Esophagus muscularis mucosa (tissue), 4 donors: Measurements from ENCODE around the gene ABCB8. TPM values are rescaled to one million over a fixed set of nuclear protein-coding genes. Genes with fewer than 3 reads are reported as not detected.

ENCODE experiments used
- DNase-seq: peaks from one replicate; pipeline ENCODE4 v3.0.0-alpha.2; 2017; ENCODE audit errors: extremely low spot score
- H3K27ac ChIP-seq, 4 donors: fragments of 200-600 bp; sonication (generic); replicated peaks in 1 of 4; 1 replicate in 3 of 4; 2 replicates in 1 of 4; pipeline ENCODE4 v1.5.1; 2016 to 2019; ENCODE audit warnings: mild to moderate bottlenecking in 1 of 4
- H3K27me3 ChIP-seq, 4 donors: fragments of 200-600 bp; sonication (generic); one replicate each; pipeline versions ENCODE4 v1.5.1 to v1.6.0; 2016 to 2019
- H3K36me3 ChIP-seq, 4 donors: fragments of 200-600 bp; sonication (generic); one replicate each; pipeline ENCODE4 v1.5.1; 2016 to 2019
- H3K4me1 ChIP-seq, 4 donors: fragments of 200-600 bp; sonication (generic); one replicate each; pipeline ENCODE4 v1.5.1; 2016 to 2019
- H3K4me3 ChIP-seq, 4 donors: fragments of 200-600 bp; sonication (generic); 1 replicate in 2 of 4; 2 replicates in 2 of 4; pipeline ENCODE4 v1.5.1; 2016 to 2019; ENCODE audit warnings: mild to moderate bottlenecking in 4 of 4, moderate library complexity in 1 of 4
- H3K9me3 ChIP-seq, 4 donors: fragments of 200-600 bp; sonication (generic); 1 replicate in 3 of 4; 2 replicates in 1 of 4; pipeline ENCODE4 v1.5.1; 2016 to 2019
- EP300 ChIP-seq: sonication (generic); formaldehyde crosslinking; IDR thresholded peaks from one replicate; pipeline ENCODE4 v1.6.1; 2017; ENCODE audit warnings: antibody characterized with exemption
- POLR2A ChIP-seq: fragments of 450-650 bp; IDR thresholded peaks from one replicate; pipeline ENCODE4 v1.6.1; 2017; ENCODE audit warnings: antibody characterized with exemption, moderate library complexity, mild to moderate bottlenecking, low read depth
- POLR2AphosphoS5 ChIP-seq, 2 donors: sonication (generic); formaldehyde crosslinking; IDR thresholded peaks; one replicate each; pipeline ENCODE4 v1.6.1; 2017; ENCODE audit warnings: antibody characterized with exemption in 2 of 2
- WGBS: methylation state at CpG from one replicate; pipeline ENCODE4 v1.1.5; 2018; 5-methylcytosine and 5-hydroxymethylcytosine counted together
- intact Hi-C: fragments of 100-400 bp; cut with DNase I; formaldehyde crosslinking; loops from one replicate; pipeline ENCODE4 v1.15.1; 2023
- total RNA-seq, 4 donors: library from RNA; depleted of rRNA; stranded (reverse); fragments of >200 nt; gene quantifications; one replicate each; pipeline versions ENCODE4 v1.1.0 to v1.2.1, GENCODE V29; 2016
- TF ChIP-seq, protein P1 (sequence below), 3 experiments: fragments of 200-600 bp in 2 of 3; fragments of 450-650 bp in 1 of 3; sonication (generic) in 2 of 3; IDR thresholded peaks; one replicate each; pipeline ENCODE4 v1.5.1; 2017 to 2019; ENCODE audit warnings: antibody characterized with exemption in 3 of 3, mild to moderate bottlenecking in 2 of 3, moderate library complexity in 1 of 3

The ABCB8 gene
- total RNA-seq, 4 donors from 2014 or later: 13.1 to 25.3 (median 19.9) TPM

DNA sequence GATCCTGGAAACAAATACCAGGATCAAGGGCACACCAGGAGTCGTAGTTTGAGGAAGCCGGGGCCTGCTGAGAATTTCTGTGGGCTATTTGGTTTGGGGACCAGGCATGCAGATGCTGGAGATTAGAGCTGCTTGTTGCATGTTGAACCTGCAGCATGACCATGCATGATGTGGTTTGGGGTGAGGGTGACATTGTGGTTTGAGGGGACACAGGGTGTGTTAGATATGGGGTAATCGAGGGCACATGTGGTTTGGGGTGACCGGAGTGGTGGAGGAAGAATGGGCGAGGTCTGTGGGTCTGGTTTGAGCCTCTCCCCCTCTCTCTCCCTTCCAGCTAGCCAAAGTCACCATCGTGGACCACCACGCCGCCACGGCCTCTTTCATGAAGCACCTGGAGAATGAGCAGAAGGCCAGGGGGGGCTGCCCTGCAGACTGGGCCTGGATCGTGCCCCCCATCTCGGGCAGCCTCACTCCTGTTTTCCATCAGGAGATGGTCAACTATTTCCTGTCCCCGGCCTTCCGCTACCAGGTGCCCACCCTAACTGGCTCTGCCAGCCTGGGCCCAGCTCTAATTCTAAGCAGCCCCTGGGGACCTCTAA is 27.3 kb upstream of the ABCB8 start:
- no peak for TF ChIP-seq EP300
- TF ChIP-seq, protein P1, sequence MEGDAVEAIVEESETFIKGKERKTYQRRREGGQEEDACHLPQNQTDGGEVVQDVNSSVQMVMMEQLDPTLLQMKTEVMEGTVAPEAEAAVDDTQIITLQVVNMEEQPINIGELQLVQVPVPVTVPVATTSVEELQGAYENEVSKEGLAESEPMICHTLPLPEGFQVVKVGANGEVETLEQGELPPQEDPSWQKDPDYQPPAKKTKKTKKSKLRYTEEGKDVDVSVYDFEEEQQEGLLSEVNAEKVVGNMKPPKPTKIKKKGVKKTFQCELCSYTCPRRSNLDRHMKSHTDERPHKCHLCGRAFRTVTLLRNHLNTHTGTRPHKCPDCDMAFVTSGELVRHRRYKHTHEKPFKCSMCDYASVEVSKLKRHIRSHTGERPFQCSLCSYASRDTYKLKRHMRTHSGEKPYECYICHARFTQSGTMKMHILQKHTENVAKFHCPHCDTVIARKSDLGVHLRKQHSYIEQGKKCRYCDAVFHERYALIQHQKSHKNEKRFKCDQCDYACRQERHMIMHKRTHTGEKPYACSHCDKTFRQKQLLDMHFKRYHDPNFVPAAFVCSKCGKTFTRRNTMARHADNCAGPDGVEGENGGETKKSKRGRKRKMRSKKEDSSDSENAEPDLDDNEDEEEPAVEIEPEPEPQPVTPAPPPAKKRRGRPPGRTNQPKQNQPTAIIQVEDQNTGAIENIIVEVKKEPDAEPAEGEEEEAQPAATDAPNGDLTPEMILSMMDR (IDR thresholded peaks at IDR 0.05): no peak
- no peak for TF ChIP-seq POLR2A
- no peak for TF ChIP-seq POLR2AphosphoS5 (IDR thresholded peaks at IDR 0.05)
- DNase-seq: no peak
- peaks cover 0 to 8% (median 7%) of the 10 kb centered on the region in 4 donors for H3K4me1 ChIP-seq
- peaks cover 0 to 21% (median 0%) of the 10 kb centered on the region in 4 donors for H3K27me3 ChIP-seq
- peaks cover 0 to 83% (median 4%) of the 10 kb centered on the region in 4 donors for H3K36me3 ChIP-seq
- intact Hi-C loops: no loop called here
- no peaks in the 10 kb centered on the region for H3K9me3 ChIP-seq
- no peak overlapping the region for H3K27ac ChIP-seq
- WGBS: 90% methylated on average over 13 of the region's 13 CpGs
- H3K4me3 ChIP-seq: no peak overlapping the region

GRCh38 chr7:151001546-151001945 is 26.7 kb upstream of the ABCB8 start:
- Histone ChIP-seq H3K9me3 (no peaks in the 10 kb centered on the region), H3K4me3 (no peak overlapping the region), H3K36me3 (peaks cover 0 to 89% (median 4%) of the 10 kb centered on the region in 4 donors), H3K27ac (no peak overlapping the region), H3K27me3 (peaks cover 0 to 16% (median 0%) of the 10 kb centered on the region in 4 donors), H3K4me1 (peaks cover 2 to 5% (median 4%) of the 10 kb centered on the region in 4 donors)
- WGBS: 95% methylated on average over 16 of the region's 16 CpGs
- TF ChIP-seq, protein P1 (IDR thresholded peaks at IDR 0.05): no peak
- TF ChIP-seq POLR2AphosphoS5 (IDR thresholded peaks at IDR 0.05) (no peak), EP300 (no peak), POLR2A (no peak)
- intact Hi-C loops: no loop called here
- DNase-seq: no peak

GRCh38 chr7:151003572-151003971 is 24.7 kb upstream of the ABCB8 start:
- intact Hi-C loops: no loop called here
- Histone ChIP-seq H3K4me1 (peaks cover 6 to 17% (median 12%) of the 10 kb centered on the region in 4 donors), H3K36me3 (peaks cover 0 to 73% (median 4%) of the 10 kb centered on the region in 4 donors), H3K9me3 (no peaks in the 10 kb centered on the region), H3K4me3 (no peak overlapping the region), H3K27me3 (peaks cover 0 to 23% (median under 1%) of the 10 kb centered on the region in 4 donors), H3K27ac (no peak overlapping the region)
- 79% methylated on average over 12 of the region's 12 CpGs for WGBS
- TF ChIP-seq POLR2A: no peak
- TF ChIP-seq, protein P1 (IDR thresholded peaks at IDR 0.05): no peak
- no peak for TF ChIP-seq POLR2AphosphoS5 (IDR thresholded peaks at IDR 0.05)
- TF ChIP-seq EP300: no peak
- DNase-seq: no peak

- no peak for DNase-seq
- intact Hi-C loops: no loop called here
- TF ChIP-seq POLR2A (no peak), POLR2AphosphoS5 (IDR thresholded peaks at IDR 0.05) (no peak), EP300 (no peak)
- TF ChIP-seq, protein P1 (IDR thresholded peaks at IDR 0.05): no peak
- H3K36me3 ChIP-seq: peaks cover 0 to 63% (median 5%) of the 10 kb centered on the region in 4 donors
- WGBS: 83% methylated on average over 9 of the region's 9 CpGs
- no peak overlapping the region for H3K4me3 ChIP-seq
- peaks cover 6 to 23% (median 20%) of the 10 kb centered on the region in 4 donors for H3K4me1 ChIP-seq
- H3K9me3 ChIP-seq: no peaks in the 10 kb centered on the region
- H3K27me3 ChIP-seq: peaks cover 0 to 33% (median 4%) of the 10 kb centered on the region in 4 donors
- no peak overlapping the region for H3K27ac ChIP-seq
These were observed 22.7 kb upstream of the ABCB8 start for GRCh38 chr7:151005566-151005965.
